ENCODE data around the gene ZBED5. TPM values are rescaled to one million over a fixed set of nuclear protein-coding genes. Genes with fewer than 3 reads are reported as not detected.

The ZBED5 gene
- polyA plus RNA-seq, 3 donors: 8.1 to 45.8 (median 10.3) TPM

DNA sequence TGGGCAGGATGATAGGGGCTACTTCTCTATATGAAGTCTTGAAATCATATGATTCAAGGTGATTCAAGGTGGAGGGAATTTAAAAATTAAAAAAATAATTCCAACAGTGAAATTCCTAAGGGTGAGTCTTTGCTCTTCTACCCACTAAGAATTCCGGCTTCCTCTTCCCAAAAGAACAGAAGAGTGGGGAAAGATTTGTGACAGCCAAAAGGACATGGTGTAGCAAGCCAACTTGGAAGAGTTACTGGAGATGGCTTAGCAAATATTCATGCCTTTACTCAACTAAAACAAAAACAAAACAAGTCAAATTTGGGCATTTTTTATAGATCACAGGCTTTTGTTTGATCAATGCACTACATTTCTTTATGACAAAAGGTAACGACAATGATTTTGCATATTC is 12.3 kb downstream of the ZBED5 start:
- Histone ChIP-seq H3K27me3 (ENCODE audit: control insufficient read depth in 2 of 2, insufficient read depth in 2 of 2, low read length in 2 of 2) (no peaks in the 10 kb centered on the region), H4K20me1 (ENCODE audit: insufficient read depth, low read length) (no peaks in the 10 kb centered on the region), H3K9ac (ENCODE audit: insufficient read depth, low read length, poor library complexity, severe bottlenecking) (no peak overlapping the region), H3K4me2 (replicated peaks; ENCODE audit: extremely low read depth, low read length, poor library complexity, severe bottlenecking) (no peak overlapping the region), H2AFZ (ENCODE audit: insufficient read depth, low read depth, low read length, poor library complexity, severe bottlenecking) (no peak overlapping the region), H3K79me2 (ENCODE audit: insufficient read depth, low read length) (no peaks in the 10 kb centered on the region), H3K4me3 (replicated peaks in 1 of 3; ENCODE audit: low read depth in 2 of 3, low read length in 3 of 3) (no peak overlapping the region), H3K27ac (ENCODE audit: low read depth in 1 of 2, low read length in 2 of 2) (no peak overlapping the region), H3K4me1 (ENCODE audit: control insufficient read depth in 1 of 2, insufficient read depth in 2 of 2, low read length in 2 of 2) (no peaks in the 10 kb centered on the region), H3K9me3 (replicated peaks in 1 of 2; ENCODE audit: control insufficient read depth in 1 of 2, insufficient read depth in 1 of 2, low read length in 2 of 2) (no peaks in the 10 kb centered on the region), H3K36me3 (replicated peaks in 1 of 2; ENCODE audit: control insufficient read depth in 1 of 2, insufficient read depth in 2 of 2, low read length in 2 of 2) (no peaks in the 10 kb centered on the region)
- intact Hi-C loops (cut with micrococcal nuclease): no loop called here
- TF ChIP-seq, protein P1, sequence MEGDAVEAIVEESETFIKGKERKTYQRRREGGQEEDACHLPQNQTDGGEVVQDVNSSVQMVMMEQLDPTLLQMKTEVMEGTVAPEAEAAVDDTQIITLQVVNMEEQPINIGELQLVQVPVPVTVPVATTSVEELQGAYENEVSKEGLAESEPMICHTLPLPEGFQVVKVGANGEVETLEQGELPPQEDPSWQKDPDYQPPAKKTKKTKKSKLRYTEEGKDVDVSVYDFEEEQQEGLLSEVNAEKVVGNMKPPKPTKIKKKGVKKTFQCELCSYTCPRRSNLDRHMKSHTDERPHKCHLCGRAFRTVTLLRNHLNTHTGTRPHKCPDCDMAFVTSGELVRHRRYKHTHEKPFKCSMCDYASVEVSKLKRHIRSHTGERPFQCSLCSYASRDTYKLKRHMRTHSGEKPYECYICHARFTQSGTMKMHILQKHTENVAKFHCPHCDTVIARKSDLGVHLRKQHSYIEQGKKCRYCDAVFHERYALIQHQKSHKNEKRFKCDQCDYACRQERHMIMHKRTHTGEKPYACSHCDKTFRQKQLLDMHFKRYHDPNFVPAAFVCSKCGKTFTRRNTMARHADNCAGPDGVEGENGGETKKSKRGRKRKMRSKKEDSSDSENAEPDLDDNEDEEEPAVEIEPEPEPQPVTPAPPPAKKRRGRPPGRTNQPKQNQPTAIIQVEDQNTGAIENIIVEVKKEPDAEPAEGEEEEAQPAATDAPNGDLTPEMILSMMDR (IDR thresholded peaks at IDR 0.05): no peak
- no peak overlapping the region for H3K27ac Mint-ChIP-seq
- no peaks in the 10 kb centered on the region for H3K36me3 Mint-ChIP-seq
- H3K27me3 Mint-ChIP-seq (ENCODE audit: low read depth in 3 of 3): peaks cover 0 to 3% (median 2%) of the 10 kb centered on the region in 3 donors
- DNase-seq: no peak
- no peaks in the 10 kb centered on the region for H3K9me3 Mint-ChIP-seq
- WGBS (ENCODE audit: insufficient coverage): no CpG with 5 or more reads among the region's 2 CpGs
- H3K4me3 Mint-ChIP-seq: no peak overlapping the region
- H3K4me1 Mint-ChIP-seq: peaks cover 7% of the 10 kb centered on the region

DNA sequence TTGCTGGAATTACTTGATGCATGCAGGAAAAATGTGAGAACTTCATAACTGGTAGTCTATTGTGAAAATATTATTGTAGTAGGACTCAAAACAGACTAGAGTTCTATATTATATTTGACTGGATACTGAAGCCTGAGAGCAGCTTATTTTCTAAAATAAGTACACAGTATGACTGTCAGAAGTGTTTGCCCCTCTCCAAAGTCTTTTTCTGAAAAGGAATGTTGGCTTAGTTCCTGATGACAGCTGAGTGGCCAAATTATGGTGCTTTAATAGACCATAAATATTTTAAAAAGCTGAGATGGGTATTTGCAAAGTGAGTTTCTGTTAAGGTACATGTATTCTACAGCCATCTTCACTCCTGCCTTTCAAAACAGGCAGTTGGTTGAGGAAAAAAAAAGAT is 13.1 kb downstream of the ZBED5 start:
- Mint-ChIP-seq H3K27ac (no peak overlapping the region), H3K4me3 (no peak overlapping the region), H3K27me3 (ENCODE audit: low read depth in 3 of 3) (peaks cover 0 to 3% (median 2%) of the 10 kb centered on the region in 3 donors), H3K36me3 (no peaks in the 10 kb centered on the region), H3K9me3 (no peaks in the 10 kb centered on the region), H3K4me1 (peaks cover 7% of the 10 kb centered on the region)
- Histone ChIP-seq H3K4me1 (ENCODE audit: control insufficient read depth in 1 of 2, insufficient read depth in 2 of 2, low read length in 2 of 2) (no peaks in the 10 kb centered on the region), H3K27ac (ENCODE audit: low read depth in 1 of 2, low read length in 2 of 2) (no peak overlapping the region), H2AFZ (ENCODE audit: insufficient read depth, low read depth, low read length, poor library complexity, severe bottlenecking) (no peak overlapping the region), H3K9ac (ENCODE audit: insufficient read depth, low read length, poor library complexity, severe bottlenecking) (no peak overlapping the region), H3K9me3 (replicated peaks in 1 of 2; ENCODE audit: control insufficient read depth in 1 of 2, insufficient read depth in 1 of 2, low read length in 2 of 2) (no peaks in the 10 kb centered on the region), H3K79me2 (ENCODE audit: insufficient read depth, low read length) (no peaks in the 10 kb centered on the region), H4K20me1 (ENCODE audit: insufficient read depth, low read length) (no peaks in the 10 kb centered on the region), H3K4me2 (replicated peaks; ENCODE audit: extremely low read depth, low read length, poor library complexity, severe bottlenecking) (no peak overlapping the region), H3K4me3 (replicated peaks in 1 of 3; ENCODE audit: low read depth in 2 of 3, low read length in 3 of 3) (no peak overlapping the region), H3K36me3 (replicated peaks in 1 of 2; ENCODE audit: control insufficient read depth in 1 of 2, insufficient read depth in 2 of 2, low read length in 2 of 2) (no peaks in the 10 kb centered on the region), H3K27me3 (ENCODE audit: control insufficient read depth in 2 of 2, insufficient read depth in 2 of 2, low read length in 2 of 2) (no peaks in the 10 kb centered on the region)
- TF ChIP-seq, protein P1 (IDR thresholded peaks at IDR 0.05): no peak
- no peak for DNase-seq
- intact Hi-C loops (cut with micrococcal nuclease): no loop called here

Data from CD14-positive monocyte (primary cell).